ENCODE results near the gene SFMBT1. TPM values are rescaled to one million over a fixed set of nuclear protein-coding genes. Genes with fewer than 3 reads are reported as not detected.
A peak's percentile ranks its signal among the peaks of the same experiment; 100 is the strongest.

SFMBT1 gene
- polyA plus RNA-seq, 2 of the 4 experiments (the other 2 are of a cell fraction) = 7.0 to 9.9 TPM

- Histone ChIP-seq H3K4me3 (peak overlapping the region; percentile 86), H3K9me3 (no peaks in the 10 kb centered on the region), H3K4me1 (peaks cover 4% of the 10 kb centered on the region; the same call in 1 of the 3 replicates), H3K4me2 (peak overlapping the region; percentile 84), H3K27ac (no peak overlapping the region)
- TF ChIP-seq, protein P1, sequence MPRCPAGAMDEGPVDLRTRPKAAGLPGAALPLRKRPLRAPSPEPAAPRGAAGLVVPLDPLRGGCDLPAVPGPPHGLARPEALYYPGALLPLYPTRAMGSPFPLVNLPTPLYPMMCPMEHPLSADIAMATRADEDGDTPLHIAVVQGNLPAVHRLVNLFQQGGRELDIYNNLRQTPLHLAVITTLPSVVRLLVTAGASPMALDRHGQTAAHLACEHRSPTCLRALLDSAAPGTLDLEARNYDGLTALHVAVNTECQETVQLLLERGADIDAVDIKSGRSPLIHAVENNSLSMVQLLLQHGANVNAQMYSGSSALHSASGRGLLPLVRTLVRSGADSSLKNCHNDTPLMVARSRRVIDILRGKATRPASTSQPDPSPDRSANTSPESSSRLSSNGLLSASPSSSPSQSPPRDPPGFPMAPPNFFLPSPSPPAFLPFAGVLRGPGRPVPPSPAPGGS (IDR thresholded peaks at IDR 0.05) = no peak
- TF ChIP-seq POLR2A (IDR thresholded peaks at IDR 0.05; ENCODE audit: low read length) (no peak), RCOR1 (IDR thresholded peaks at IDR 0.05; ENCODE audit: low read depth, low read length) (no peak), MAFK (IDR thresholded peaks at IDR 0.05; ENCODE audit: partially characterized antibody) (no peak), FOSB (CRISPR knock-in tag; IDR thresholded peaks at IDR 0.05) (no peak), CHD4 (IDR thresholded peaks at IDR 0.05; ENCODE audit: borderline replicate concordance) (no peak), POLR2AphosphoS2 (conservative IDR thresholded peaks at IDR 0.05; ENCODE audit: low read length) (no peak), MAZ (IDR thresholded peaks at IDR 0.05; ENCODE audit: borderline replicate concordance, low read depth, low read length) (no peak), TP53 (CRISPR knock-in tag; IDR thresholded peaks at IDR 0.05) (no peak)
- TF ChIP-seq, protein P2, sequence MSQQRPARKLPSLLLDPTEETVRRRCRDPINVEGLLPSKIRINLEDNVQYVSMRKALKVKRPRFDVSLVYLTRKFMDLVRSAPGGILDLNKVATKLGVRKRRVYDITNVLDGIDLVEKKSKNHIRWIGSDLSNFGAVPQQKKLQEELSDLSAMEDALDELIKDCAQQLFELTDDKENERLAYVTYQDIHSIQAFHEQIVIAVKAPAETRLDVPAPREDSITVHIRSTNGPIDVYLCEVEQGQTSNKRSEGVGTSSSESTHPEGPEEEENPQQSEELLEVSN (IDR thresholded peaks at IDR 0.05; ENCODE audit: borderline replicate concordance, low read depth) = no peak
- 42% methylated on average over 3 of the region's 3 CpGs for WGBS (ENCODE audit: missing lambda C conversion rate)
- ChIA-PET POLR2A (no interaction called here), CTCF (interaction anchor here (0.9 to 1.3 kb wide), 2 partner anchors 12 to 13 kb away, joined by 3 read pairs; no protein-coding TSS in a partner anchor)
- ATAC-seq = no peak
- no peak for FAIRE-seq
- DNase-seq (ENCODE audit: low read depth in 1 of 2, low spot score in 1 of 2) = no peak
Observed at GRCh38 chr3:52896151-52896550, 149.7 kb downstream of the SFMBT1 start.

DNA sequence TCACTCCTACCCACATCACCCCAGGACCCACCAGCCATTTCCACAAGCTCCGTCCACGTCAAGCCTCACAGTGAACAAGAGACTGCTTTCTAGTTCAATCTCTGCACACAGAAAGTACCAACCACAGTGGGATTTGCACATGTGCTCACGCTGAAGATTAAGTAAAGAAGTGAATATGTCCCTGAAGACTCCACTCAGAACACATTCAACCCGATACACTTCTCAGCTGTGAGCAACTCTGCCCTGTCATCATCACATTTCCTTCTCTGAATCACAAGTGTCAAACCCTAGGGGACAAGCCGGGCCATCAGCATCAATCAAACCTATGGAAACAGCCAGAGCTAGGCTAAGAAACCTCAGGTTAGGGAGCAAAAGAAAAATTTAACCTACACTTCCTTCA, 150.5 kb downstream of the SFMBT1 start:
- ChIA-PET POLR2A (no interaction called here), CTCF (no interaction called here)
- WGBS (ENCODE audit: missing lambda C conversion rate) = 78% methylated on average over 5 of the region's 5 CpGs
- DNase-seq (ENCODE audit: low read depth in 1 of 2, low spot score in 1 of 2) (no peak), FAIRE-seq (no peak), ATAC-seq (no peak)
- Histone ChIP-seq H3K4me2 (no peak overlapping the region), H3K9me3 (no peaks in the 10 kb centered on the region), H3K4me1 (peaks cover 4% of the 10 kb centered on the region; the same call in 1 of the 3 replicates), H3K27ac (no peak overlapping the region), H3K4me3 (no peak overlapping the region)
- TF ChIP-seq ZFP36 (IDR thresholded peaks at IDR 0.05; ENCODE audit: borderline replicate concordance, partially characterized antibody) (no peak), KDM5A (IDR thresholded peaks at IDR 0.05) (no peak), NR3C1 (IDR thresholded peaks at IDR 0.05) (no peak), TP53 (CRISPR knock-in tag; IDR thresholded peaks at IDR 0.05) (no peak), RAD21 (conservative IDR thresholded peaks at IDR 0.05 in 1 of 2, IDR thresholded peaks at IDR 0.05 in 1 of 2) (no peak), EHF (CRISPR knock-in tag; IDR thresholded peaks at IDR 0.05) (no peak), MYC (IDR thresholded peaks at IDR 0.05; ENCODE audit: borderline replicate concordance, low read length) (no peak), FOSL2 (IDR thresholded peaks at IDR 0.05) (no peak), FOSL2 (CRISPR knock-in tag; IDR thresholded peaks at IDR 0.05) (no peak), CHD2 (IDR thresholded peaks at IDR 0.05; ENCODE audit: low read length, partially characterized antibody) (no peak)
- TF ChIP-seq, protein P1 (IDR thresholded peaks at IDR 0.05) = no peak
- TF ChIP-seq, protein P2 (IDR thresholded peaks at IDR 0.05; ENCODE audit: borderline replicate concordance, low read depth) = no peak

DNA sequence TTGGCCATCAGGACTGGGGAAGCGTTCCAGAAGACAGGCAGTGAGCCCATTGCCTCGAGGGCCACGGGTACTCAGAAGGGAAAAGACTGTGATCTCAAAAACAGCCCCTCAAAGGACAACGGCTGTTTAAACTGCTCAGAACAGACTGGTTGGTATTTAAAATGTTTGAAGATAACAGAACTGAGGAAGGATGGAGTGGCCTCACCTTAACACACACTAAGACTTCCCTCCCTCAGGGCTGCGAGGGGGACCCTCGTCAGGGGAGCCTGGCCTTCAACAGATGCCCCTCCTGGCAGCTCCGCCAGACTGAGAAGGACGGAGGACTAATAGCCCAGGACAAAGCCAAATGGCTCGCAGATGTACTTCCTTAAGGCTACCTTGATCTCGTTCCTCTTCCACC, 151.1 kb downstream of the SFMBT1 start:
- CTCF ChIA-PET = interaction anchor here (2.8 kb wide), 1 partner anchor 8 kb away, joined by 8 read pairs; no protein-coding TSS in a partner anchor
- ATAC-seq = no peak
- FAIRE-seq = no peak
- no peak for DNase-seq (ENCODE audit: low read depth in 1 of 2, low spot score in 1 of 2)
- TF ChIP-seq, protein P3, sequence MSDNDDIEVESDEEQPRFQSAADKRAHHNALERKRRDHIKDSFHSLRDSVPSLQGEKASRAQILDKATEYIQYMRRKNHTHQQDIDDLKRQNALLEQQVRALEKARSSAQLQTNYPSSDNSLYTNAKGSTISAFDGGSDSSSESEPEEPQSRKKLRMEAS (IDR thresholded peaks at IDR 0.05) = no peak
- no peak for TF ChIP-seq RAD21 (conservative IDR thresholded peaks at IDR 0.05 in 1 of 2, IDR thresholded peaks at IDR 0.05 in 1 of 2)
- no peak for TF ChIP-seq RFX5 (IDR thresholded peaks at IDR 0.05)
- TF ChIP-seq ZC3H11A (IDR thresholded peaks at IDR 0.05) = no peak
- TF ChIP-seq, protein P4, sequence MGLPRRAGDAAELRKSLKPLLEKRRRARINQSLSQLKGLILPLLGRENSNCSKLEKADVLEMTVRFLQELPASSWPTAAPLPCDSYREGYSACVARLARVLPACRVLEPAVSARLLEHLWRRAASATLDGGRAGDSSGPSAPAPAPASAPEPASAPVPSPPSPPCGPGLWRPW (IDR thresholded peaks at IDR 0.05) = no peak
- Histone ChIP-seq H3K9me3 (no peaks in the 10 kb centered on the region), H3K27ac (no peak overlapping the region), H3K4me3 (no peak overlapping the region), H3K4me1 (peaks cover 4% of the 10 kb centered on the region; the same call in 1 of the 3 replicates), H3K4me2 (no peak overlapping the region)
- WGBS (ENCODE audit: missing lambda C conversion rate) = 87% methylated on average over 10 of the region's 10 CpGs
- POLR2A ChIA-PET = no interaction called here
